ENCODE data around the gene GIMAP7.

GRCh38 chr7:150468241-150468640 is 46.4 kb upstream of the GIMAP7 start:
- no peak for TF ChIP-seq CTCF (IDR thresholded peaks at IDR 0.05)
- no peak for TF ChIP-seq POLR2A (IDR thresholded peaks at IDR 0.05)

Measured in vagina (tissue), 2 donors.